HepG2 (cell line): ENCODE measurements around the gene RIT2.

Experiments used
- CENPBD1 ChIP-seq: sonication (generic); formaldehyde crosslinking; IDR thresholded peaks from 2 replicates; pipeline ENCODE4 v1.8.0; 2022; ENCODE audit warnings: missing genetic modification reagents, low read depth, mild to moderate bottlenecking, borderline replicate concordance
- FOXA1 ChIP-seq, 2 experiments: fragments of 450-650 bp in 1 of 2; sonication (generic) in 1 of 2; formaldehyde crosslinking in 1 of 2; IDR thresholded peaks; 2 replicates each; pipeline versions ENCODE4 v1.4.0 to v1.6.1; 2016 to 2020; ENCODE audit warnings: missing genetic modification reagents in 1 of 2
- NFYC ChIP-seq: IDR thresholded peaks from 2 replicates; pipeline ENCODE4 v1.6.1; 2016; ENCODE audit warnings: missing genetic modification reagents, missing compliant biosample characterization
- TAF1 ChIP-seq: sonication (generic); formaldehyde crosslinking; IDR thresholded peaks from 2 replicates; pipeline ENCODE4 v1.4.0; 2020; ENCODE audit warnings: missing genetic modification reagents
- ZNF816 ChIP-seq: sonication (generic); formaldehyde crosslinking; IDR thresholded peaks from 2 replicates; pipeline ENCODE4 v1.8.0; 2022; ENCODE audit warnings: missing genetic modification reagents, mild to moderate bottlenecking, borderline replicate concordance

DNA sequence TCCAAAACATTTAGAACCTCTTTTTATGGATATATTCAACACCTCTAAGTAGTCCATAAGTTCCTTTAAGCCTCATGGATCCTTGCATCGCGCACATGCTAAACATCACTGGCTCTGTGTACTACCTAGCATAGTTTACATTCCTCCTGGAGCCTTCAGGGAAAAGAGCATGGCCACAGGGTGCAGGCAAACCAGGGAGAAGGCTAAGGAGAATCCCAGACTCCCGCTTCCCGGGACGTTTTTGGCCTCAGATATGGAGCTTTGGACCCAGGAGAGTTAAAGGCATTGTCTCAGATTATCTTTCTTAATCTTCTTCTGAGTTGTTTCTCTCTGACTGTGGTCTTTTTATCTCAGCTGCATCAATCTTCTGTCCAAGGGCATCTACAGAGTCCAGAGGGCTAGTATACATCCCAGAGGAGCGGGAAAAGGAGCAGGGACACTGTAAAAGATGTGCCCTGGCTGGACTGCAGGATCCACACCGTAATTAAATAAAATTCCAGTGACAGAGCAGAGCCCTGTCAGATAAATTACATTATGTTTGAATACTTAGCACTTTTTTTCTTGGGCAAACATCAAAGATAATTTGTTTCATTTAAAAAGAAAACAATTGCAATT lies 36.9 kb downstream of the RIT2 start:
- TF ChIP-seq TAF1 (CRISPR knock-in tag): no peak
- TF ChIP-seq NFYC (CRISPR knock-in tag): no peak
- TF ChIP-seq FOXA1 (IDR thresholded peaks at IDR 0.05): no peak
- TF ChIP-seq FOXA1 (CRISPR knock-in tag; IDR thresholded peaks at IDR 0.05): no peak
- TF ChIP-seq ZNF816 (CRISPR knock-in tag): no peak
- no peak for TF ChIP-seq CENPBD1
